SK-MEL-5 (cell line): ENCODE data around the gene KLF1. TPM values are rescaled to one million over a fixed set of nuclear protein-coding genes. Genes with fewer than 3 reads are reported as not detected.
A peak's percentile ranks its signal among the peaks of the same experiment; 100 is the strongest.
"Not testable (repeated sequence)": the region's sequence is repeated elsewhere in the genome, so short reads cannot be mapped to it uniquely, and the experiment has no call there.

ENCODE experiments used
- DNase-seq: peaks from one replicate; pipeline ENCODE4 v3.0.0-alpha.2; 2016; ENCODE audit warnings: low read depth, low spot score
- in situ Hi-C: cut with HindIII; loops from 2 replicates; pipeline ENCODE4 v1.10.0; 2016; ENCODE audit warnings: low sequenced_read_pairs, high pct_unique_total_duplicates, low pct_unique_long_range_greater_than_20kb
- total RNA-seq: library from RNA; depleted of rRNA; stranded (reverse); fragments of >200 nt; shearing (Covaris generic); gene quantifications from 2 replicates; pipeline ENCODE4 v1.2.3, GENCODE V29; 2014

The KLF1 gene
- total RNA-seq, 1 experiment from 2014 or later = not detected

- peak; percentile 86 for DNase-seq
- in situ Hi-C loops = no loop called here
These were observed 39.6 kb downstream of the KLF1 start for GRCh38 chr19:12847159-12848139.

GRCh38 chr19:12846613-12847012 lies 40.4 kb downstream of the KLF1 start:
- DNase-seq, in situ Hi-C loops: not testable (repeated sequence)

- DNase-seq = no peak
- in situ Hi-C loops = no loop called here
These were observed 42.8 kb downstream of the KLF1 start for GRCh38 chr19:12843999-12844732.

- DNase-seq = no peak
- in situ Hi-C loops = no loop called here
These were observed 43.7 kb downstream of the KLF1 start for GRCh38 chr19:12843328-12843727.

GRCh38 chr19:12842511-12842910 lies 44.5 kb downstream of the KLF1 start:
- in situ Hi-C loops = no loop called here
- no peak for DNase-seq

GRCh38 chr19:12841094-12841493 lies 45.9 kb downstream of the KLF1 start:
- DNase-seq = no peak

GRCh38 chr19:12840091-12841079 lies 46.6 kb downstream of the KLF1 start:
- in situ Hi-C loops = no loop called here
- DNase-seq = peak; percentile 88

More at GRCh38 chr19:12841094-12841493, 45.9 kb downstream of the KLF1 start:
- in situ Hi-C loops = no loop called here

GRCh38 chr19:12838886-12839756 lies 47.9 kb downstream of the KLF1 start:
- in situ Hi-C loops = no loop called here
- DNase-seq = no peak

- in situ Hi-C loops = no loop called here
- peak; percentile 44 for DNase-seq
These were observed 48.7 kb downstream of the KLF1 start, which contains the start of gene MAST1 for GRCh38 chr19:12838182-12838885. MAST1 (plus strand) TSS chr19:12838515; CDS start chr19:12838573, 58 bp downstream.

- in situ Hi-C loops = no loop called here
- no peak for DNase-seq
These were observed 49.8 kb downstream of the KLF1 start for GRCh38 chr19:12837225-12837624.

- no peak for DNase-seq
- in situ Hi-C loops = no loop called here
These were observed 50.5 kb downstream of the KLF1 start for GRCh38 chr19:12836529-12836863.

GRCh38 chr19:12834976-12835757 lies 51.8 kb downstream of the KLF1 start:
- DNase-seq = peak; percentile 26
- in situ Hi-C loops = no loop called here

- in situ Hi-C loops = no loop called here
- DNase-seq = peak; percentile 28
These were observed 52.4 kb downstream of the KLF1 start, which contains the start of gene RTBDN for GRCh38 chr19:12834566-12834943. RTBDN (minus strand) TSS chr19:12834579; CDS start chr19:12829979, 4,600 bp downstream.
